Spleen (tissue), 7 donors: ENCODE data around the gene ZNF648.

ENCODE experiments used
- POLR2A ChIP-seq, 3 donors: fragments of 450-650 bp; IDR thresholded peaks; one replicate each; pipeline ENCODE4 v1.5.1; 2017; ENCODE audit warnings: antibody characterized with exemption in 3 of 3, mild to moderate bottlenecking in 1 of 3
- TF ChIP-seq, protein P1 (sequence below), 11 experiments: fragments of 200-600 bp in 7 of 11; fragments of 450-650 bp in 4 of 11; sonication (generic) in 4 of 11; IDR thresholded peaks in 8 of 11; conservative IDR thresholded peaks in 3 of 11; 1 replicate in 7 of 11; 2 replicates in 4 of 11; pipeline versions ENCODE4 v1.4.0 to v1.8.0; 2016 to 2021; ENCODE audit warnings: antibody characterized with exemption in 11 of 11, inconsistent platforms in 4 of 11, mild to moderate bottlenecking in 1 of 11
- donor health status: DM: no; HTN: no; CAD: no; lungs with moderate emphysema.
- donor health status: DM: no; HTN: no; CAD: no.
- donor health status: DM: no; HTN: no; CAD: no.

DNA sequence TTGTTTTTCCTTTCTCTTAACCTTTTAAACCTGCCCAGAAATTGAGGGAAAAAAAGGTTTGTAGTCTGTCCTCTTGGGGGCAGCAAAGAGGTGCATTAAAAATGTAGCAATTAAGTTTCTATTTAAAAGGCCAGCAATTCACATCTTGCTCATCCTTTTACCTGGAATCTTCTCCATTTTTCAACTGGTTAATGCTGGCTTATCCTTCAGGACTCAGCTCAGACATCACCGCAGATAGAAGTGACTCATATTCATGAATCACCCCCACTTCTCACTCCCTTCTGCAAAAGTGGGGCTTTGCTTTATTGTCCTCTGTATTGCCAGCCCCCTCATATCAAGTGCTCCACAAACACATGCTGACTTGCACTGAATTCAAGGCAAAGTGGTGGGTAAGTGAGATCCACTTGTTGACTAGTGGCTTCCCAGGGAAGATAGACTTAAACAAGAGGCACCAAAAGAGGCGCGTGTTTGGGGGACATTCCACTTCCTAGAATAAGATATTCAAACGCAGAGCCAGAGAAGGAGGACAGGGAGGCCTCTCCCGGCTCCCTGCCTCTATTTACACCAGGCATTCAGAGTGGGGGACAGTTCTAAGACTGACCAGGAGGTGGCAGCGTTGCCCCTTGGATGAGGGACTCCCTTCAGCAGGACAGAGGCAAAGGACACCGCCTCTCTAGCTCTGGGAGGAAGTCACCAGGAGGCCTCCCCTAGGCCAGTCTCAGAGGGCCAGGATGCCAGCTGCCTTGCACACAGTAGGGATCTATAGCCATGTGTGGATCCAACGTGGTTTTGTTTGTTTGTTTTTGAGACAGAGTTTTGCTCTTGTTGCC is 23.2 kb upstream of the ZNF648 start:
- TF ChIP-seq, protein P1, sequence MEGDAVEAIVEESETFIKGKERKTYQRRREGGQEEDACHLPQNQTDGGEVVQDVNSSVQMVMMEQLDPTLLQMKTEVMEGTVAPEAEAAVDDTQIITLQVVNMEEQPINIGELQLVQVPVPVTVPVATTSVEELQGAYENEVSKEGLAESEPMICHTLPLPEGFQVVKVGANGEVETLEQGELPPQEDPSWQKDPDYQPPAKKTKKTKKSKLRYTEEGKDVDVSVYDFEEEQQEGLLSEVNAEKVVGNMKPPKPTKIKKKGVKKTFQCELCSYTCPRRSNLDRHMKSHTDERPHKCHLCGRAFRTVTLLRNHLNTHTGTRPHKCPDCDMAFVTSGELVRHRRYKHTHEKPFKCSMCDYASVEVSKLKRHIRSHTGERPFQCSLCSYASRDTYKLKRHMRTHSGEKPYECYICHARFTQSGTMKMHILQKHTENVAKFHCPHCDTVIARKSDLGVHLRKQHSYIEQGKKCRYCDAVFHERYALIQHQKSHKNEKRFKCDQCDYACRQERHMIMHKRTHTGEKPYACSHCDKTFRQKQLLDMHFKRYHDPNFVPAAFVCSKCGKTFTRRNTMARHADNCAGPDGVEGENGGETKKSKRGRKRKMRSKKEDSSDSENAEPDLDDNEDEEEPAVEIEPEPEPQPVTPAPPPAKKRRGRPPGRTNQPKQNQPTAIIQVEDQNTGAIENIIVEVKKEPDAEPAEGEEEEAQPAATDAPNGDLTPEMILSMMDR (IDR thresholded peaks at IDR 0.05 in 8 of 11, conservative IDR thresholded peaks at IDR 0.05 in 3 of 11): peak; percentile 74 to 94 (median 87)
- no peak for TF ChIP-seq POLR2A (IDR thresholded peaks at IDR 0.05)
